Activated CD8-positive, alpha-beta memory T cell treated with anti-CD3 and anti-CD28 coated beads for 4 hours (primary cell): Measurements from ENCODE around the gene RMC1.
"Not testable (repeated sequence)": the region's sequence is repeated elsewhere in the genome, so short reads cannot be mapped to it uniquely, and the experiment has no call there.

Experiments used
- DNase-seq, 2 donors: peaks; one replicate each; pipeline ENCODE4 v3.0.0-alpha.2; 2020; ENCODE audit warnings: low read depth in 2 of 2

RMC1 gene

GRCh38 chr18:23503038-23503962, at the start of gene RMC1:
RMC1 (plus strand) TSS chr18:23503511; CDS start chr18:23503619, 108 bp downstream.
- DNase-seq = peak; percentile 94 to 98

DNA sequence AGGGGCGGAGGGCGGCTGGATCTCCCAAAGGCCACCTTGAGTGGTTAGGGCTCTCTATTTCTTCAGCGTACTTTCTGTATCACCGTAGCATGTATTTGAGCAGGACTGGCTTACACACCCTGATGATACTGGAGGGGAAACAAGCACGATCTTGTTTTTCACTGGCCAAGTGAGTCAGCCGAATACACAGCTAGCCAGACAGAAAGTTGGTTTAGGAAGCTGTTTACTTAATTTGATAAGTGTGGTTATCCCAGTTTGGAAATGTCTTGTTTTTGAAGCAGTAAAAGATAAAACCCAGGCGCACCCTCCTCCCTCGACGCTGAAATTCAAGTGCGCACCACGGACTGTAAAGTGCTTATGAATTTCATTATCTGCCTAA, 49.6 kb upstream of the RMC1 start:
- DNase-seq = no peak

GRCh38 chr18:23456835-23457234, 46.5 kb upstream of the RMC1 start:
- DNase-seq = no peak

GRCh38 chr18:23458830-23459529, 44.3 kb upstream of the RMC1 start:
- no peak for DNase-seq

- no peak for DNase-seq
These were observed 43.8 kb upstream of the RMC1 start for GRCh38 chr18:23459530-23459921.

- no peak for DNase-seq
These were observed 42.7 kb upstream of the RMC1 start for GRCh38 chr18:23460285-23461273.

DNA sequence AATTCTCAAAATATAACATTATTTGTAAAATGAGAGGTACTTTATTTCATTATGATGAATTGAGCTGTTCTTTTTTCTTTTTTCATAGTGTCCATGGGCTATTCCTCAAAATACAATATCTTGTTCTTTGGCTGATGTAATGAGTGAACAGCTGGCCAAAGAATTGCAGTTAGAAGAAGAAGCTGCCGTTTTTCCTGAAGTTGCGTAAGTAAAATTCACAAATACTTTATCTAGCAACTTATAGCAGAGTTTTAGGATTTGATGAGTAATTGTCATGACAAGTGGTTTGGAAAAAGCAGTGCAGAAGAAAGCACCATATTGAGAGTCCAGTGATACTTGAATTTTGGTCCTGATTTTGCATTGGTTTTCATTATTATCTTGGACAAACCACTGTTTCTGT, 40.4 kb upstream of the RMC1 start:
- no peak for DNase-seq

DNA sequence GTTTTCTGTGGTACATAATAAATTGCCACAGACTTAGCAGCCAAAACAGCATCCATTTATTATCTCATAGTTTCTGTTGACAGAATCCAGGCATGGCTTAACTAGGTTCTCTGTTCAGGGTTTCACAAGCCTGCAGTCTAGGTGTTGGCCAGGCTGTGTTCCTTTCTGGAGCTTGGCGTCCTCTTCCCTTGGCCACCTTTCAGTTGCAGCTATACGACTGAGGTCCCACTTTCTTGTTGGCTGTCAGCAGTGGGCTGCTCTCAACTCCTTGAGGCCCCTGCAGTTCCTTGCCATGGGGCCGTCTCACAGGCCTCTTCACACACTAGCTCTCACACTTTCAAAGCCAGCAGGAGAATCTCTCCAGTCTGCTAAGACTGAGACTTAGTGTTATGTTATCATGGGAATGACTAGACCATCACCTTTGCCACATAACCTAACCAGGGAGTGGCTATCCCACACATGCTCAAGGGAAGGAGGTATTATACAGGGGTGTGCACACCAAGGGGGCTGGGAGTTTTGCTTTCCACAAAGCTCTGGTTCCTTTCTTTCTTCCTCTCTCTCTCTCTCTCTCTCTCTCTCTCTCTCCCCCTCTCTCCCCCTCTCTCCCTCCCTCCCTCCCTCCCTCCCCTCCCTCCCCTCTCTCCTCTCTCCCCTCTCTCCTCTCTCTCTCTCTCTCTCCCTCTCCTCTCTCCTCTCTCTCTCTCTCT, 34.4 kb upstream of the RMC1 start:
- no peak for DNase-seq

- DNase-seq = no peak
These were observed 32.5 kb upstream of the RMC1 start for GRCh38 chr18:23470620-23471387.

DNA sequence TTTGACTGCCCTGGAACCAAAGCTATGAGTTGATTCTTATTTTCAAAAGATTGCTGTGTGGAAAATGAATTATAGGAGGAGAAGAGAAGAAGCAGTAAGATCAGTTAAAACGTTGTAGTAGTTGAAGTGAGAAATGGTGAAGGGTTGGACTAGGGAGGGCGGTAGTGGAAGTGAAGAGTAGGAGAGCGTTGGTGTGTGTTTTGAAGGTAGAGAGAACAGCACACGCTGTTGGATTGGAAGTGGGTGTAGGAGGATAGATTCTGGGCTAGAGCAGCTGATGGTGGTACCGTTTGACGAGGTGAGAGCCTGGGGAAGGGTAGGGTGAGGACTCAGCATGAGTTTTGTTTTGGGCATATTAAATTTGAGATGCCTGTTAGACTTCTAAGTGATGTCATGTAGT, 31.8 kb upstream of the RMC1 start:
- no peak for DNase-seq

DNA sequence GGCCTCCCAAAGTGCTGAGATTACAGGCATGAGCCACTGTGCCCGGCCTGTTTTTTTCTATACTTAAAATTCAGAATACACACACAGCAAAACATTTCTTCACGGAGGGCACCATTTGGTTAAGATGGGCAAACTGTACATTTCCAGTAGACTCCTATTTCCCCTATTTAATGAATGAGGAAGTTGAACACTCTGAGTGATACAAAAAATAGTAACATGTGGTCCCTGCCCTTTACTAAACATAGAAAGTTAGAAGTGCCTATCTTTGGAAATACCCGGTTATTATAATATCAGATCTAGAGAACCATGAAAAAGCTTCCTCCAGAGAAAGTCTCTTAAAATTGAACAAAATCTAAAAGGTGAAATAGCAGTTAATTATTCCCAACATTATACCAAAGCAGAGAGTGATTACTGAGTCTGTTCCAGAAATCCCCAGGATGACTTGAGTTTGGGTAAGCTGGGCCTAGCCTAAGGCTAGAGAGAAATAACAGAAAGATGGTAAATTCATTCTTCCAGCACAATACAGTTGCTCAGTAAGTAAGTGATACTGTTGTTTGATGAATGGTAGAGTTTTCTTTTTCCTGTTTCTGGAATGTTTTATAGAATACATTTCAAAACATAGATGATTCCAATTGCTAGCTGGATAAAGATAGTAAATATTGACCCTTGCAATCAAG, 23.3 kb upstream of the RMC1 start:
- no peak for DNase-seq

DNA sequence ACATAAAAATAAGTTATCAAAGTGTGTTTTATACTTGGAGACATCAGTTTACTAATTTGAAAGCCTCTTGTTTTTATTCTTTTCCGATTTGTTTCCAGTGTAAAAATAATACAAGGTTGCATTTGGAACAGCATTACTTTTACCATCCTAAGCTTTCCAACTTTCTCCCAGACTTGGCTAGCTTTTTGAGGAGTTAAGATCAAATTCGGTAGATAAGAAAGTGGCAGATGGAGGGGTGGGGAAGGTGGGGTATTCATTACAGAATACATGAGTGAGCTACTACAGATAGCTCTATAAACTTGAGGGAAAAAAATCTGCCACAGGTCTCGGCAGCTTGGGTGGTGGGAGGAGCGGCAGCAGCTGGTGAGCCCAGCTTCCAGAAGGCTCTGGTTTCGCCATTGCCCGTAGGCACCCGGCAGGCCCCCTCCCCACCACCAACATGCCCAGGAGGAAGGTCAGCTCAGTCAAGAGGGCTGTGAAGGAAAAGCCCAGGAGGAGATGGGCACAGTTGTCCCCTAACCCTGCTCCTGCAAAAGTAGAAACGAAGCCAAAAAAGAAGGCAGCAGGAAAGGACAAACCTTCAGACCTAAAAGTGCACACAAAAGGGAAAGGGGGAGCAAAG, 18.6 kb upstream of the RMC1 start:
- no peak for DNase-seq

DNA sequence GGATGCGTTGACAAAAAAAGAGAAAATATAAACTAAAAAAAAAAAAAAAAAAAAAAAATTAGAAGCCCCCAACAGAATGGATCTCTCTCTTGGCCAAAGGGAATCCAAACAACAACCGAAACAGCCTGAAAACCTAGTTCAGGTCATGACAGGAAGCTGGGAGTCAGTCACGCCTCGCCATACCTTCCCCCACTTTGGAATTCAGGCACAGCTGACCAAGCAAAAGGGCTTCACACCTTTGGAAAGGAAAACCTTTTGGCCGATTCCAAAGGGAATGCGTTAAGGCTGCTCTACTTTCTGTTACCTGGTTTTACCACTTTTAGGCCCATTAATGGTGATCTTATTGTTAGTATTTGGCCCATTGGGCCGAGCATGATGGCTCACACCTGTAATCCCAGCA, 17.9 kb upstream of the RMC1 start:
- no peak for DNase-seq

- DNase-seq = peak in 1 of 2 donors; percentile 28
These were observed 15.4 kb upstream of the RMC1 start for GRCh38 chr18:23487738-23488570.

- DNase-seq = not testable (repeated sequence)
These were observed 13.7 kb upstream of the RMC1 start for GRCh38 chr18:23489586-23489985.

DNA sequence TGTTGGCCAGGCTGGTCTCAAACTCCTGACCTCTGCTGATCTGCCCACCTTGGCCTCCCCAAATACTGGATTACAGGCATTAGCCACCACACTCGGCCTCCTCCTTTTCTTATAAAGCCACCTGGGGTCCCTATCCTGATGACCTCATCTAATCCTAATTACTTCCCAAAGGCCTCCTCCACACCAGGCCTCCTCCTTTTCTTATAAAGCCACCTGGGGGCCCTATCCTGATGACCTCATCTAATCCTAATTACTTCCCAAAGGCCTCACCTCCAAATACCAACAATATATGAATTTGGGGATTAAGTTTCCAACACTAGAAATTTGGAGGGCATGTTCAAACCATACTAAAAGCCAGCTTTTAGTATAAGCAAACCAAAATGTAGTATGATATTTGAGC, 9.7 kb upstream of the RMC1 start:
- DNase-seq = no peak

DNA sequence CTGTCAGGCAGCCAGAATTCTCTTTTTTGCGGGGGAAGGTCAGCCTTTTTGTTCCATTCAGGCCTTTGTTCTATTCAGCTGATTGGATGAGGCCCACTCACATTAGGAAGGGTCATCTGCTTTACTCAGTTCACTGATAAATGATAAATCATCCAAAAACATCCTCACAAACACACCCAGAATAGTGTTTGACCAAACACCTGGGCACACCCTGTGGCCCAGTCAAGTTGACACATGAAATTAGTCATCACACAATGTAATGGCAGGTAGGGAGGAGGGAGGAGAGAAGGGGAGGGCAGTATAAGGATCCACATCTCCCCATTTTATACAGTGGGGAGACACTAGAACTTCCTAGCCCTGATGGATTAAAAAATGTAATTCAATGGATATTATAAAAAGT, 8.3 kb upstream of the RMC1 start:
- DNase-seq = no peak

DNA sequence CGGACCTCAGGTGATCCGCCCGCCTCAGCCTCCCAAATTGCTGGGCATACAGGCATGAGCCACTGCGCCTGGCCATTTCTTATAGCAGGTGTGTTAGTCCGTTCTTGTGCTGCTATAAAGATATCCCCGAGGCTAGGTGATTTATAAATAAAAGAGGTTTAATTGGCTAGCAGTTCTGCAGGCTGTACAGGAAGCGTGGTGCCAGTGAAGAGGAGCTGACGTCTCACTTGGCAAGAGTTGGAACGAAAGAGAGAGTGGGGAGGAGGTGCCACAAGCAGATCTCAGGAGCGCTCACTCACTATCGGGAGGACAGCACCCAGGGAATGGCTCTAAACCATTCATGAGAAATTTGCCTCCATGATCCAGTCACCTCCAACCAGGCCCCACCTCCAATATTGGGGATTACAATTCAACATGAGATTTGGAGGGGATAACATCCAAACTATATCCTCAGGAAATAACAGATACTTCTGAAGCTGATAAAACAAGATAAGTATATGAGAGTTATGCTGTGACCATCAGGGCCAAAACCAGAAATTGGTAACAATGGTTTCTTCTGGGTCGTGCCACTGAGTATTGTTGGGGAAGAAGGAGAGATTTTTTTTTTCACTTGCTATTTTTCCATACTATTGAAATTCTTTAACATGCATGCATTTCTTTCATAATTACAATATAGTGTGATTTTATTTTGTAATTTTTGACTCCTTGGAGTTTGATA, 7.4 kb upstream of the RMC1 start:
- no peak for DNase-seq
